Measurements from ENCODE around the gene SPATA16. TPM values are rescaled to one million over a fixed set of nuclear protein-coding genes. Genes with fewer than 3 reads are reported as not detected.

SPATA16 gene
- polyA plus RNA-seq, 4 donors: not detected

DNA sequence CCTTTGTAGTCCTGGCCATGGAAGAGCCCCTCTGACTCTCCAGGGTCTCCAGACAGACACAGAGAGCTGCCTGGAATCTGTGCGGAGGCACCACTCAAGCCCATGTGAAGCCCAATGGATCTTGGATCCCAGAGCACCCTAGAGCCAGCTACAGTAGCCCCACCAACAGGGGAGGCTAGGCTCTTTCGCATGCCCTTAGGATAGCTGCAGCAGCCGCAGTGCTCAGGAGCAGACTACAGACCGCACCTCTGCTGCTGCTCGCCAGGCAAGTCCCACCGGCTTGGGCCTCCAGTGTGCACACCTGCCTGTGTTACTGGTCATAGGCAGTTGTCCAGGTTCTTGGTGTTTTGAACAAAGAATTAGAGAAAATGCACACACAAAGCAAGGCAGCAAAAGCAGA lies 131.6 kb downstream of the SPATA16 start:
- no peak for DNase-seq (ENCODE audit: low read depth in 4 of 4, low spot score in 3 of 4)

GRCh38 chr3:173008978-173009377 lies 132.1 kb downstream of the SPATA16 start:
- no peak for DNase-seq (ENCODE audit: low read depth in 4 of 4, low spot score in 3 of 4)

DNA sequence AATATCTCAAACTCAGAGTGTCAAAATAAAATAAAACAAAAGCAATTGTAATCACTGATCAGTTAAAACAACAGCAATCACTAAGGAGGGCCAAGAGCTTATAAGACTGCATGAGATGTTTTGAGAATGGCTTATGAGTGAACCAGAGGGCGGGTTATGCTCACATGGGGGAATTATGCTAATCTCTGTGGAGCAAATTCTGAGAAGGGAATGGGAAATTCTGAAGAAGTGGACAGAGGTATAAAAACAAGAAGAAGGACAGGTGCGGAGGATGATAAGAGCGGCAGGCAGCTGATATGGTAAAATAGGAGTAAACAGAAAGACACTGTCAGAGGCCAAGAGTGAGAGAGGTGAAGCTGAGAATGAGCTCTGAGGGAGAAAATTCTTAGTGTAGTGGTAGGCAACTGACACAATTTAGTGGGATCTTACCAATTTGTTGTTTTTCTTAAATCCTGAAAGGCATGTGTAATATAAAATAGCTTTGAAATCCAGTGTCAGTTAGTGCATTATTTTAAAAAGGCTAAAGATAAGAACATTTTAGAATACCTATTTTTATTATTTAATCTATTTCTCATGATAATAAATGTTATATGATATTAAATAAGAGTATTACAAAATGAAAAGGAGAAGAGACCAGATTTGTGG lies 133.8 kb downstream of the SPATA16 start:
- no peak for DNase-seq (ENCODE audit: low read depth in 4 of 4, low spot score in 3 of 4)

- DNase-seq (ENCODE audit: low read depth in 4 of 4, low spot score in 3 of 4): no peak
These were observed 135.0 kb downstream of the SPATA16 start for GRCh38 chr3:173006006-173006405.

GRCh38 chr3:173004681-173005080 lies 136.4 kb downstream of the SPATA16 start:
- no peak for DNase-seq (ENCODE audit: low read depth in 4 of 4, low spot score in 3 of 4)

- no peak for DNase-seq (ENCODE audit: low read depth in 4 of 4, low spot score in 3 of 4)
These were observed 137.1 kb downstream of the SPATA16 start for GRCh38 chr3:173003956-173004355.

GRCh38 chr3:173003471-173003870 lies 137.6 kb downstream of the SPATA16 start:
- DNase-seq (ENCODE audit: low read depth in 4 of 4, low spot score in 3 of 4): no peak

DNA sequence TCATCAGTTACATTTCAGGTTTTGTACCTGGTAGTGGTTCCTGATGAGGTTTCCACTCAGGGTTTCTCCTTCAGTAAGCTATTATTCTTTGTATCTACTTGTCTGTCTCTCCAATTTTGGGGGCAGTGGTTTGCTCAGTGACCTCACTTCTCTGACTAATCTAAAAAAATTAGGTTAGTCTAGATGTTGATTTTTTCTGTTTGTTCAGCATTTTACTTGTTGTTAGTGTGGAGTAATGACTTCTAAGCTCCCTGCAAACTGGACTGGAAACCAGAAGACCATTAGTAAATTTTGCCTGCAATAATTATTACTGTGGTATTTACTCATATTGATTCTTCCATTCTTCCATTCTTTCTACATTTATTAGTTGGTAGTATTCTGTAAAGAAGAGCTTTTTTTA lies 139.4 kb downstream of the SPATA16 start:
- DNase-seq (ENCODE audit: low read depth in 4 of 4, low spot score in 3 of 4): no peak

DNA sequence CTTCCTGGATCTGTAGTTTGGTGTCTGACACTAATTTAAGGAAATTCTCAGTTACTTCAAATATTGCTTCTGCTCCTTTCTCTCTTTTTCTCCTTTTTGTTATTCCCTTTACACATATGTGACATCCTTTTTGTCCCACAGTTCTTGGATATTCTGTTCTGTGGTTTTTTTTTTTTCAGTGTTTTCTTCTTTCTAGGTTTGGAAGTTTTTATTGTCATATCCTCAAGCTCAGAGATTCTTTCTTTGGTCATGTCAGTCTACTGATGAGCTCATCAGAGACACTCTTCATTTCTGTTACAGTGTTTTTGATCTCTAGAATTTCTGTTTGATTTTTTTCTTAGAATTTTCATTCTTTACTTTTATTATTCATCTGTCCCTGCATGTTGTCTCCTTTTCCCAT lies 140.5 kb downstream of the SPATA16 start:
- no peak for DNase-seq (ENCODE audit: low read depth in 4 of 4, low spot score in 3 of 4)

- no peak for DNase-seq (ENCODE audit: low read depth in 4 of 4, low spot score in 3 of 4)
These were observed 147.6 kb downstream of the SPATA16 start for GRCh38 chr3:172993412-172993811.

DNA sequence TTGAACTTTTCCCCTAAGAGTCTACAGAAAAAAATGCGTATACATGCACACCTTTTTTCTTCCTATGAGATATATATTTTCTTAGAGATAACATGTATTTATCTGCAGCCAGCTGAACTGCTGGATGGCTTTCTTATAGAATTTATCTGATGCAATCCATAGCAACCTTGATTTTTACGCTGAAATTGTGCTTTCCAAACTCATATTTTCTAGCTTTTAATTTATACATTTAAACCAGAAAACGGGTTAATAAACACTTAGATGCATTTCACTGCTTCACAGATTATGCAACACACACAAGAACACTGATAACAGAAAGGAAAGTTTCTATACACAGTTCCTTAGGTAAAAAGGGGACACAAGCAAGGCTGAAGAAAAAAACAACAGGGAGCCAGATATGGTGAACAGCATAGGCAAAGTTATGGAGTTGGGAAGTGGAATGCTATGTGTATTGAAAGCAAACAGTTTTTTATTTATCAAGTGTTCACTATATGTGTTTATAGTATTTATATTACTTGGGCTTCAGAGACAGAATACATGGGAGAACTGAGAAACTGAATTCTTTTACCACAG lies 149.5 kb downstream of the SPATA16 start:
- no peak for DNase-seq (ENCODE audit: low read depth in 4 of 4, low spot score in 3 of 4)

GRCh38 chr3:172989373-172989772 lies 151.7 kb downstream of the SPATA16 start:
- no peak for DNase-seq (ENCODE audit: low read depth in 4 of 4, low spot score in 3 of 4)

GRCh38 chr3:172987273-172987672 lies 153.8 kb downstream of the SPATA16 start:
- no peak for DNase-seq (ENCODE audit: low read depth in 4 of 4, low spot score in 3 of 4)

DNA sequence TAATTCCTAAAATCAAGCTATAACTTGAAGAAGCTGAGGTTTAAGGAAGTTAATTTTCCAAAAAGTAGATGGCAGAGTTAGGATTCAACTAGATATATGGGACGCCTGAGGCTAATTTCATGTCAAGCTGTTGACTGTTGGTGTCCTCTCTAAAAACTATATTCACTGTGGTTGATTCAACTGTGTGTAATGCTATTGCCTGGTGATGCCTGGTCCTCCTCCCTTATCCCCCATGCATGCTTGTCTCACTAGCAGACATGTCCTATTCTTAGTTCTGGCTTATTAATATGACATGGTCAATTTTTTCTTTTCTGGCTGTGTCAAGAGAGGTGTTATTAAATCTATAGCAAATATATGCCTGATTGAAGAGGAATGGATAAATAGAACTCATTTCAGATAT lies 156.1 kb downstream of the SPATA16 start:
- DNase-seq (ENCODE audit: low read depth in 4 of 4, low spot score in 3 of 4): no peak

DNA sequence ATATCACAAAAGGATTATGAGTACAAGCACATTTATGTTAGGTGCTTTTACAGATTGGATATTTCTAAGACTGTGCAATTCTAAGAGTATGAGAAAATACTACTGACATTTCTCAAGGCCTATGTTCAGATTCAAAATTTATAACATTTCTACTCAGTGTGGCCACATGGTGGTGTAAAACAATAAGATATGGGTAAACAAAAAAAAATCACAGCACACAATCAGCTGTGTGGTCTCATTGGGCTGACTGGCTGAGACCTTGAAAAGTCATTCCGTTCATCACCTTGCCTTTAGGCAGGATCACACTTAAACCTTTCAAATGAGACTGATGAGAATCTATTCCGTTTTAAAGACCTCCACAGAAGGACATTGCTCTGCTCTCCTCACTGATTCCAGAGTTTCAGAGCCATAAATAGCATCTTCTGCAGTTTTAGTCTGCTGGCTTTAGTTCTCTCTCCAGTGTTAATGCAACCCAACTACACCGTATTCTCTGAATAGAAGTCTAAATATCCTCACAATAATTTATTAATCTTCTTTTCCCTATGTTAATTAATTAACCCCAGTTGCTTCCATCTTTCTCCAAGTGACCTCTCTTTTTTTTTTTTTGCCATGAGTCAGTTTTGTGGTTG lies 158.2 kb downstream of the SPATA16 start:
- DNase-seq (ENCODE audit: low read depth in 4 of 4, low spot score in 3 of 4): no peak

DNA sequence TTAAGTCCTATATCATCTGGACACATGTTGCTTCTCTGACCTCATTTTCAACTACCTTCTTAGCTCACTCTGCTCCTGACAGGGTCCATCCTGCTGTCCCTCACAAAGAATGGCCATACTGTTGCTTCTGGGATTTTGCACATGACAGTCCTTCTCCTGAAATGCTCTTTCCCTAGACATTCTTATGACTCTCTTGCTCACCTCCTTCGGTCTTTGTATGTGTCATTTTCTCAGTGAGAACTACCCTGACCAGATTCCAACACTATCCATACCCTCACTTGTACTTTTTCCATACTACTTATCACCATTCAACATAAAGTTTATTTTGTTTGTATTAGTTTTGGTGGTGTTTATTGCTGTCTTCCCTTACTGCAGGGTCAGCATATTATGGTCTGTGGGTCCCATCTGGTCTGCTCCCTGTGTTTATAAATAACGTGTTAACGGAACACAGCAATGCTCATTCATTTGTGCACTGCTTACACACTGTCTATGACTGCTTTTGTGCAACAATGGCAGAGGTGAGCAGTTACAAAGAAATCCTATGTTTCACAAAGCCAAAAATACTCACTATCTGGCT lies 159.5 kb downstream of the SPATA16 start:
- DNase-seq (ENCODE audit: low read depth in 4 of 4, low spot score in 3 of 4): no peak

- DNase-seq (ENCODE audit: low read depth in 4 of 4, low spot score in 3 of 4): no peak
These were observed 160.2 kb downstream of the SPATA16 start for GRCh38 chr3:172980849-172981248.

- DNase-seq (ENCODE audit: low read depth in 4 of 4, low spot score in 3 of 4): no peak
These were observed 163.3 kb downstream of the SPATA16 start for GRCh38 chr3:172977696-172978095.

DNA sequence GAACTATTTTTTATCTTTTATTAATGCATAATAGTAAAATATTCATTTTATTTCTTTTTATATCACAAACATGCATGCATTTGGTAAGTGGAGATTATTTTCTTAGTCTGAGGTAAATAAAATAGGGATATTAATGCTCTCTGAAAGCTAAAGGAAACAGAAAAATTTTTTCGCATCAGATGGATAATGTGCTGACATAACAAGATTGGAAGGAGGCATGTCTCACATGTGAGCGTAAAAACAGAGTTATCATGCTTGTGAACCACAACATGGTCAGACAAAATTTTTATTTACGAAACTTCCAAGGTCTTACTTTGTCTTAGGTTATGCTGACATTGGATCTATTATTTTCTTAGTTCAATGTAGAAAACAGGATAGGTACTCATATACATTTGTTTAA lies 166.1 kb downstream of the SPATA16 start:
- DNase-seq (ENCODE audit: low read depth in 4 of 4, low spot score in 3 of 4): no peak

- no peak for DNase-seq (ENCODE audit: low read depth in 4 of 4, low spot score in 3 of 4)
These were observed 167.2 kb downstream of the SPATA16 start for GRCh38 chr3:172973799-172974198.

- no peak for DNase-seq (ENCODE audit: low read depth in 4 of 4, low spot score in 3 of 4)
These were observed 168.3 kb downstream of the SPATA16 start for GRCh38 chr3:172972717-172973116.

GRCh38 chr3:172972067-172972466 lies 169.0 kb downstream of the SPATA16 start:
- no peak for DNase-seq (ENCODE audit: low read depth in 4 of 4, low spot score in 3 of 4)

Measured in right renal pelvis (tissue), 4 donors.